ENCODE measurements around the gene P2RX2.

Gene P2RX2

GRCh38 chr12:132617135-132617701 is 1.4 kb upstream of the P2RX2 start:
- FAIRE-seq (no peak), DNase-seq (ENCODE audit: insufficient read length, low spot score) (no peak)

GRCh38 chr12:132617822-132618682 is 524 bp upstream of the P2RX2 start:
- no peak for FAIRE-seq

GRCh38 chr12:132619071-132619385 is 452 bp downstream of the P2RX2 start:
- FAIRE-seq (no peak), DNase-seq (ENCODE audit: insufficient read length, low spot score) (no peak)

More at GRCh38 chr12:132617822-132618682, 524 bp upstream of the P2RX2 start:
- no peak for DNase-seq (ENCODE audit: insufficient read length, low spot score)

- no peak for FAIRE-seq
These were observed 973 bp downstream of the P2RX2 start for GRCh38 chr12:132619386-132620112.

GRCh38 chr12:132620113-132620898 is 1.7 kb downstream of the P2RX2 start:
- FAIRE-seq, result no peak
- DNase-seq (ENCODE audit: insufficient read length, low spot score), result no peak

More at GRCh38 chr12:132619386-132620112, 973 bp downstream of the P2RX2 start:
- no peak for DNase-seq (ENCODE audit: insufficient read length, low spot score)

GRCh38 chr12:132620899-132621656 is 2.5 kb downstream of the P2RX2 start:
- FAIRE-seq, result peak; percentile 71
- no peak for DNase-seq (ENCODE audit: insufficient read length, low spot score)

GRCh38 chr12:132621657-132622435 is 3.3 kb downstream of the P2RX2 start:
- no peak for FAIRE-seq
- no peak for DNase-seq (ENCODE audit: insufficient read length, low spot score)

GRCh38 chr12:132622437-132623071 is 4.0 kb downstream of the P2RX2 start:
- FAIRE-seq, result no peak
- peak; percentile 48 for DNase-seq (ENCODE audit: insufficient read length, low spot score)

GRCh38 chr12:132623072-132623869 is 4.7 kb downstream of the P2RX2 start:
- FAIRE-seq (no peak), DNase-seq (ENCODE audit: insufficient read length, low spot score) (no peak)

- FAIRE-seq, result no peak
- DNase-seq (ENCODE audit: insufficient read length, low spot score), result no peak
These were observed 5.7 kb downstream of the P2RX2 start for GRCh38 chr12:132624186-132624855.

- no peak for FAIRE-seq
- DNase-seq (ENCODE audit: insufficient read length, low spot score), result no peak
These were observed 6.5 kb downstream of the P2RX2 start for GRCh38 chr12:132624910-132625630.

GRCh38 chr12:132625731-132626430 is 7.3 kb downstream of the P2RX2 start:
- FAIRE-seq, result no peak
- no peak for DNase-seq (ENCODE audit: insufficient read length, low spot score)

GRCh38 chr12:132629330-132629729 is 10.8 kb downstream of the P2RX2 start:
- DNase-seq (ENCODE audit: insufficient read length, low spot score) (no peak), FAIRE-seq (no peak)

- FAIRE-seq, result peak; percentile 4
- no peak for DNase-seq (ENCODE audit: insufficient read length, low spot score)
These were observed 12.1 kb downstream of the P2RX2 start for GRCh38 chr12:132630672-132631071.

GRCh38 chr12:132631666-132632065 is 13.1 kb downstream of the P2RX2 start:
- FAIRE-seq, result no peak
- DNase-seq (ENCODE audit: insufficient read length, low spot score), result no peak

- no peak for FAIRE-seq
- DNase-seq (ENCODE audit: insufficient read length, low spot score), result no peak
These were observed 14.1 kb downstream of the P2RX2 start for GRCh38 chr12:132632521-132633228.

All from HTR-8/SVneo (cell line).